HG03354 (cell line): ENCODE results near the gene GDF15.
"Not testable (repeated sequence)": the region's sequence is repeated elsewhere in the genome, so short reads cannot be mapped to it uniquely, and the experiment has no call there.

Source experiments
- ATAC-seq: cut with Tn5 transposase; IDR thresholded peaks from one replicate; pipeline ENCODE4 v1.9.1; 2021; ENCODE audit warnings: mild to moderate bottlenecking; ENCODE audit not compliant: unreplicated experiment, poor library complexity, severe bottlenecking

Gene GDF15

GRCh38 chr19:18385675-18386542 lies at the start of gene GDF15:
GDF15 (plus strand) TSS chr19:18386158; CDS start chr19:18386190, 32 bp downstream.
- no peak for ATAC-seq

- no peak for ATAC-seq
These were observed 47.4 kb upstream of the GDF15 start for GRCh38 chr19:18338541-18338940.

GRCh38 chr19:18339723-18340122 lies 46.2 kb upstream of the GDF15 start:
- ATAC-seq = no peak

- ATAC-seq = peak; percentile 62
These were observed 45.6 kb upstream of the GDF15 start, which contains the start of gene PGPEP1 for GRCh38 chr19:18340190-18340989. PGPEP1 (plus strand) TSS chr19:18340598; CDS start chr19:18340682, 84 bp downstream.

- peak; percentile 63 for ATAC-seq
These were observed 44.7 kb upstream of the GDF15 start for GRCh38 chr19:18340990-18341868.

- ATAC-seq = no peak
These were observed 43.8 kb upstream of the GDF15 start for GRCh38 chr19:18342090-18342632.

GRCh38 chr19:18344582-18344950 lies 41.4 kb upstream of the GDF15 start:
- no peak for ATAC-seq

- no peak for ATAC-seq
These were observed 40.7 kb upstream of the GDF15 start for GRCh38 chr19:18345296-18345695.

GRCh38 chr19:18346091-18346490 lies 39.9 kb upstream of the GDF15 start:
- ATAC-seq = no peak

GRCh38 chr19:18348171-18348570 lies 37.8 kb upstream of the GDF15 start:
- no peak for ATAC-seq

- ATAC-seq = not testable (repeated sequence)
These were observed 37.1 kb upstream of the GDF15 start for GRCh38 chr19:18348818-18349339.

- no peak for ATAC-seq
These were observed 36.3 kb upstream of the GDF15 start for GRCh38 chr19:18349524-18350128.

- ATAC-seq = no peak
These were observed 35.5 kb upstream of the GDF15 start for GRCh38 chr19:18350490-18350889.

GRCh38 chr19:18351544-18351943 lies 34.4 kb upstream of the GDF15 start:
- no peak for ATAC-seq

GRCh38 chr19:18353378-18354005 lies 32.5 kb upstream of the GDF15 start:
- ATAC-seq = no peak

- not testable (repeated sequence) for ATAC-seq
These were observed 31.2 kb upstream of the GDF15 start for GRCh38 chr19:18354743-18355142.

GRCh38 chr19:18357041-18357440 lies 28.9 kb upstream of the GDF15 start:
- ATAC-seq = no peak

GRCh38 chr19:18361646-18362045 lies 24.3 kb upstream of the GDF15 start:
- ATAC-seq = no peak
